Measurements from ENCODE around the gene ASPRV1. TPM values are rescaled to one million over a fixed set of nuclear protein-coding genes. Genes with fewer than 3 reads are reported as not detected.

Gene ASPRV1
- total RNA-seq, 1 donor from 2014 or later: 0.13 TPM

GRCh38 chr2:69943000-69943842 lies 18.2 kb downstream of the ASPRV1 start:
- no peak for DNase-seq (ENCODE audit: low read depth, low spot score)

- no peak for DNase-seq (ENCODE audit: low read depth, low spot score)
Observed at GRCh38 chr2:69940691-69941090, 20.7 kb downstream of the ASPRV1 start.

GRCh38 chr2:69939722-69940121 lies 21.7 kb downstream of the ASPRV1 start:
- no peak for DNase-seq (ENCODE audit: low read depth, low spot score)

GRCh38 chr2:69937968-69938367 lies 23.5 kb downstream of the ASPRV1 start:
- DNase-seq (ENCODE audit: low read depth, low spot score): no peak

GRCh38 chr2:69936906-69937305 lies 24.5 kb downstream of the ASPRV1 start:
- DNase-seq (ENCODE audit: low read depth, low spot score): no peak

- no peak for DNase-seq (ENCODE audit: low read depth, low spot score)
Observed at GRCh38 chr2:69935011-69935410, 26.4 kb downstream of the ASPRV1 start.

- no peak for DNase-seq (ENCODE audit: low read depth, low spot score)
Observed at GRCh38 chr2:69934614-69934908, 26.9 kb downstream of the ASPRV1 start.

GRCh38 chr2:69933839-69934613 lies 27.4 kb downstream of the ASPRV1 start:
- peak; percentile 77 for DNase-seq (ENCODE audit: low read depth, low spot score)

GRCh38 chr2:69933254-69933828 lies 28.1 kb downstream of the ASPRV1 start:
- no peak for DNase-seq (ENCODE audit: low read depth, low spot score)

- no peak for DNase-seq (ENCODE audit: low read depth, low spot score)
Observed at GRCh38 chr2:69932596-69932922, 28.9 kb downstream of the ASPRV1 start.

GRCh38 chr2:69931832-69932595 lies 29.4 kb downstream of the ASPRV1 start:
- DNase-seq (ENCODE audit: low read depth, low spot score): no peak

GRCh38 chr2:69926849-69927515 lies 34.4 kb downstream of the ASPRV1 start:
- DNase-seq (ENCODE audit: low read depth, low spot score): no peak

- no peak for DNase-seq (ENCODE audit: low read depth, low spot score)
Observed at GRCh38 chr2:69923116-69923515, 38.3 kb downstream of the ASPRV1 start.

- DNase-seq (ENCODE audit: low read depth, low spot score): no peak
Observed at GRCh38 chr2:69918401-69918800, 43.0 kb downstream of the ASPRV1 start.

- peak; percentile 76 for DNase-seq (ENCODE audit: low read depth, low spot score)
Observed at GRCh38 chr2:69917852-69918251, 43.6 kb downstream of the ASPRV1 start.

GRCh38 chr2:69916106-69916505 lies 45.3 kb downstream of the ASPRV1 start:
- no peak for DNase-seq (ENCODE audit: low read depth, low spot score)

GRCh38 chr2:69914950-69915945 lies 46.2 kb downstream of the ASPRV1 start, which contains the start of gene MXD1:
MXD1 (plus strand) TSS chr2:69915109; CDS start chr2:69915331, 222 bp downstream.
- DNase-seq (ENCODE audit: low read depth, low spot score): no peak

GRCh38 chr2:69914164-69914949 lies 47.1 kb downstream of the ASPRV1 start:
- peak; percentile 100 for DNase-seq (ENCODE audit: low read depth, low spot score)

- no peak for DNase-seq (ENCODE audit: low read depth, low spot score)
Observed at GRCh38 chr2:69911985-69912563, 49.4 kb downstream of the ASPRV1 start.

All from pulmonary artery endothelial cell (primary cell).